Gastroesophageal sphincter (tissue), 4 donors: ENCODE measurements around the gene IZUMO4. TPM values are rescaled to one million over a fixed set of nuclear protein-coding genes. Genes with fewer than 3 reads are reported as not detected.

Source experiments
- ATAC-seq: fragments of 150-250 bp; one replicate; pipeline ENCODE4 v1.9.1; 2016; ENCODE audit warnings: mild to moderate bottlenecking, moderate library complexity
- H3K27ac ChIP-seq, 4 donors: fragments of 200-600 bp; sonication (generic) in 3 of 4; 1 replicate in 3 of 4; 2 replicates in 1 of 4; pipeline ENCODE4 v1.5.1; 2016 to 2019
- H3K27me3 ChIP-seq: fragments of 200-600 bp; sonication (generic); one replicate; pipeline ENCODE4 v1.5.1; 2019
- H3K36me3 ChIP-seq, 2 donors: fragments of 200-600 bp; sonication (generic); one replicate each; pipeline ENCODE4 v1.5.1; 2019; ENCODE audit warnings: control low read depth in 1 of 2
- H3K4me1 ChIP-seq, 3 donors: fragments of 200-600 bp; sonication (generic); 1 replicate in 2 of 3; 2 replicates in 1 of 3; pipeline ENCODE4 v1.5.1; 2016 to 2019; ENCODE audit warnings: control low read depth in 2 of 3
- H3K4me3 ChIP-seq, 2 donors: fragments of 200-600 bp; sonication (generic); one replicate each; pipeline ENCODE4 v1.5.1; 2019; ENCODE audit warnings: mild to moderate bottlenecking in 1 of 2, moderate library complexity in 1 of 2
- H3K9me3 ChIP-seq, 3 donors: fragments of 200-600 bp; sonication (generic); one replicate each; pipeline ENCODE4 v1.5.1; 2017 to 2019; ENCODE audit warnings: control low read depth in 2 of 3
- CTCF ChIP-seq, 4 experiments: fragments of 200-600 bp in 2 of 4; fragments of 450-650 bp in 2 of 4; sonication (generic) in 1 of 4; IDR thresholded peaks; one replicate each; pipeline ENCODE4 v1.5.1; 2017 to 2019; ENCODE audit warnings: antibody characterized with exemption in 4 of 4, mild to moderate bottlenecking in 2 of 4, moderate library complexity in 2 of 4
- EP300 ChIP-seq: sonication (generic); formaldehyde crosslinking; IDR thresholded peaks from one replicate; pipeline ENCODE4 v1.6.1; 2017; ENCODE audit warnings: antibody characterized with exemption, mild to moderate bottlenecking
- POLR2A ChIP-seq, 2 donors: fragments of 450-650 bp; IDR thresholded peaks; one replicate each; pipeline ENCODE4 v1.6.1; 2017; ENCODE audit warnings: antibody characterized with exemption in 2 of 2, mild to moderate bottlenecking in 2 of 2, moderate library complexity in 1 of 2
- POLR2AphosphoS5 ChIP-seq: sonication (generic); formaldehyde crosslinking; IDR thresholded peaks from one replicate; pipeline ENCODE4 v1.6.1; 2017; ENCODE audit warnings: antibody characterized with exemption
- WGBS, 2 donors: methylation state at CpG; one replicate each; pipeline ENCODE4 v1.1.5; 2018; ENCODE audit warnings: low coverage in 1 of 2; 5-methylcytosine and 5-hydroxymethylcytosine counted together
- total RNA-seq, 4 donors: library from RNA; depleted of rRNA; stranded (reverse); fragments of >200 nt; gene quantifications; one replicate each; pipeline ENCODE4 v1.1.0, GENCODE V29; 2016

Gene IZUMO4
- total RNA-seq, 4 donors from 2014 or later = 2.4 to 17.3 (median 4.3) TPM

- WGBS, 2 donors = no CpG with 5 or more reads among the region's 55 CpGs
Observed at GRCh38 chr19:2060884-2061494, 35.7 kb upstream of the IZUMO4 start.

DNA sequence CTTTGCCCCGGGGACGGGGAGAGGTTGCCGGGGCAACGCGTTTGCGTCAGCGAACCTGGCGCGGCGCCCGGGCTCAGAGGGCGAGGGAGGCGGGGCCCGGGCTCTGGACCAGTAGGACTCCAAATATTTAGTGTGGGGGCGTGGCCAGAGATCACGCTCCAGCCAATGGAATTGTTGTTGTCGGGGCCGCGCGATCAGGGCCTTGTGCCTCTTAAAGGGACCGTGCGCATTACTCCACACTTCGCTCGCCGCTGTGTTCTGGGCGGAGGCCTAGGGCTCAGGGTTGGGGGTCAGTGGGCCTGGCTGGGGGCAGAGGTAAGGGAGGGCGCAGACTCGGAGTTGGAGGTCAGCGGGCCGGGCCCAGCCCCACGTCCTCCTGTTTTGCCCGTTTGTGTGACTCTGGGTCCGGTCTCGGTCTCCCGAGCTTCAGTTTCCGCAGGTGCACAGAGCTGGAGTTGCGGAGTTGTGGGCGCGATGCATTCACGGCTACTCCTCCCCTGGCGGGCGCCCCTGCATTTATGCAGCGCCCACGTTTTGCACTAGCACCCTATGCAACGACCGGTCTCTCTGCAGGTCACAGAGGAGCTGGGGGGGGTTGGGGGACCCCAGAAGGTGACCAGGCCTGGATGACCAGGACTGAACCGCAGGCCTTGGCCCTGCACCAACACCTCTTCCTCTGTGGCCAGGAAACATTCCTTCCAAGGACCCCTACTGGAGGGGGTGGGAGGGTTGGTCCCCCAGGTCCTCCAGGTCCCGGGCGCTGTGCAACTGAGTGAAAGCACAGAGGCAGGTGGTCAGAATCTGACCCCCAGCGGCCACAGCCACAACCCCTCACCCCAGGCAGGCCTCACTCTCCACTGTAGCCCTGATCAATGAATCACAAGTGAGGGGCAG, 35.0 kb upstream of the IZUMO4 start:
- Histone ChIP-seq H3K4me1 (peaks cover 0 to 83% (median 43%) of the 10 kb centered on the region in 3 donors), H3K36me3 (no peaks in the 10 kb centered on the region), H3K27me3 (no peaks in the 10 kb centered on the region), H3K9me3 (no peaks in the 10 kb centered on the region), H3K27ac (peak overlapping the region; percentile 94 to 100 (median 99)), H3K4me3 (peak overlapping the region; percentile 49 to 83)
- no CpG with 5 or more reads among the region's 50 CpGs for WGBS, 2 donors
- peak; percentile 91 for ATAC-seq
- TF ChIP-seq POLR2A (IDR thresholded peaks at IDR 0.05) (no peak), EP300 (no peak), CTCF (IDR thresholded peaks at IDR 0.05) (peak in 2 of 4 experiments; percentile 5 to 21), POLR2AphosphoS5 (peak; percentile 20)

More at GRCh38 chr19:2060884-2061494, 35.7 kb upstream of the IZUMO4 start:
- no peaks in the 10 kb centered on the region for H3K9me3 ChIP-seq
- peak overlapping the region; percentile 49 to 83 for H3K4me3 ChIP-seq
- no peaks in the 10 kb centered on the region for H3K36me3 ChIP-seq
- peaks cover 0 to 90% (median 51%) of the 10 kb centered on the region in 3 donors for H3K4me1 ChIP-seq
- ATAC-seq = peak; percentile 66
- H3K27ac ChIP-seq = peak overlapping the region; percentile 94 to 100 (median 99)
- no peaks in the 10 kb centered on the region for H3K27me3 ChIP-seq
- TF ChIP-seq CTCF (IDR thresholded peaks at IDR 0.05) (peak in 2 of 4 experiments; percentile 6 to 13), EP300 (no peak), POLR2AphosphoS5 (peak; percentile 67), POLR2A (IDR thresholded peaks at IDR 0.05) (peak; percentile 89 to 95)

GRCh38 chr19:2062389-2062729, 34.4 kb upstream of the IZUMO4 start:
- no peaks in the 10 kb centered on the region for H3K27me3 ChIP-seq
- H3K36me3 ChIP-seq = no peaks in the 10 kb centered on the region
- peaks cover 0 to 76% (median 40%) of the 10 kb centered on the region in 3 donors for H3K4me1 ChIP-seq
- no peaks in the 10 kb centered on the region for H3K9me3 ChIP-seq
- peak overlapping the region in 1 of 2 donors; percentile 83 for H3K4me3 ChIP-seq
- 77% methylated on average over 7 of the region's 10 CpGs; no CpG with 5 or more reads in 1 of the 2 donors for WGBS, 2 donors
- peak overlapping the region in 3 of 4 donors; percentile 99 to 100 (median 99) for H3K27ac ChIP-seq
- TF ChIP-seq POLR2A (IDR thresholded peaks at IDR 0.05) (no peak), CTCF (IDR thresholded peaks at IDR 0.05) (no peak), EP300 (no peak), POLR2AphosphoS5 (no peak)
- ATAC-seq = no peak

DNA sequence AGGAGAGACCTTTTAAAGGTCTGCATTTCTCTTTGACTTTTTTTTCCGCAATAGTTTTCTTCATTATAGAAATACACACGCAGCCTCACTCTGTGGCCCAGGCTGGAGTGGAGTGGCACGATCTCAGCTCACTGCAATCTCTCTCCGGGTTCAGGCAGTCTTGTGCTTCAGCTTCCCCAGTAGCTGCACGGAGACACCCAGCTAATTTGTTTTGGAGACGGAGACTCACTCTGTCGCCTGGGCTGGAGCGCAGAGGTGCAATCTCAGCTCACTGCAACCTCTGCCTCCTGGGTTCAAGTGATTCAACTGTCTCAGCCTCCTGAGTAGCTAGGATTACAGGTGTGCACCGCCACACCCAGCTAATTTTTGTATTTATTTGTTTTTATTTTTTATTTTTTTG, 33.9 kb upstream of the IZUMO4 start:
- Histone ChIP-seq H3K27ac (peak overlapping the region in 2 of 4 donors; percentile 99 to 100), H3K4me3 (no peak overlapping the region), H3K27me3 (no peaks in the 10 kb centered on the region), H3K4me1 (peaks cover 0 to 72% (median 40%) of the 10 kb centered on the region in 3 donors), H3K36me3 (no peaks in the 10 kb centered on the region), H3K9me3 (no peaks in the 10 kb centered on the region)
- WGBS, 2 donors = 40 to 83% methylated on average over 1 to 9 of the region's 9 CpGs
- TF ChIP-seq POLR2A (IDR thresholded peaks at IDR 0.05) (no peak), POLR2AphosphoS5 (no peak), CTCF (IDR thresholded peaks at IDR 0.05) (no peak)
- ATAC-seq = no peak
